A673 (cell line): ENCODE data around the gene RBAK. TPM values are rescaled to one million over a fixed set of nuclear protein-coding genes. Genes with fewer than 3 reads are reported as not detected.

Experiments used
- BruUV-seq: library from RNA; stranded (reverse); fragments of 400-500 nt; replicated peaks from 2 replicates; lab custom pipeline; 2021; lab: Mats Ljungman, UMichigan
- CTCF ChIA-PET: fragments of 300-600 bp; sonication (Branson Sonifier 250); formaldehyde crosslinking; loops from one replicate; lab custom pipeline; 2022; ENCODE audit warnings: antibody characterized with exemption; lab: Charles Lee
- POLR2A ChIA-PET: fragments of 300-600 bp; sonication (Branson Sonifier 250); formaldehyde crosslinking; loops from one replicate; lab custom pipeline; 2022; ENCODE audit warnings: antibody characterized with exemption; ENCODE audit not compliant: low non-redundant PET; lab: Charles Lee
- DNase-seq: peaks from one replicate; pipeline ENCODE4 v3.0.0-alpha.2; 2015; ENCODE audit warnings: low spot score
- H3K27ac ChIP-seq: fragments of 200-600 bp; sonication (generic); 2 replicates; pipeline ENCODE4 v1.5.1; 2016; ENCODE audit warnings: mixed run types, low read depth, mild to moderate bottlenecking, mixed read lengths, antibody characterized with exemption, low read length; ENCODE audit not compliant: poor library complexity, severe bottlenecking
- H3K27me3 ChIP-seq: fragments of 200-600 bp; sonication (generic); replicated peaks from 2 replicates; pipeline ENCODE4 v1.6.1; 2017; ENCODE audit warnings: mixed run types, low read depth, mild to moderate bottlenecking, mixed read lengths, antibody characterized with exemption, low read length; ENCODE audit not compliant: insufficient read depth, poor library complexity
- H3K36me3 ChIP-seq: fragments of 200-600 bp; sonication (generic); 2 replicates; pipeline ENCODE4 v1.6.1; 2016; ENCODE audit warnings: mixed run types, mild to moderate bottlenecking, mixed read lengths, antibody characterized with exemption, low read length; ENCODE audit not compliant: insufficient read depth, poor library complexity, severe bottlenecking
- H3K4me1 ChIP-seq: fragments of 200-600 bp; sonication (generic); 2 replicates; pipeline ENCODE4 v1.6.1; 2017; ENCODE audit warnings: mixed run types, mild to moderate bottlenecking, mixed read lengths, antibody characterized with exemption, low read length; ENCODE audit not compliant: insufficient read depth, poor library complexity, severe bottlenecking
- H3K4me3 ChIP-seq: fragments of 200-600 bp; sonication (generic); 2 replicates; pipeline ENCODE4 v1.5.1; 2016; ENCODE audit warnings: low read depth, mixed run types, mild to moderate bottlenecking, mixed read lengths, low read length; ENCODE audit not compliant: poor library complexity, severe bottlenecking
- H3K9me3 ChIP-seq: fragments of 200-600 bp; sonication (generic); 2 replicates; pipeline ENCODE4 v1.6.1; 2016; ENCODE audit warnings: mixed run types, low read depth, mild to moderate bottlenecking, mixed read lengths, antibody characterized with exemption, low read length; ENCODE audit not compliant: poor library complexity, severe bottlenecking
- EZH2 ChIP-seq: fragments of 200-600 bp; sonication (generic); IDR thresholded peaks from 2 replicates; pipeline ENCODE4 v1.6.1; 2017; ENCODE audit warnings: borderline replicate concordance, low read depth, mild to moderate bottlenecking, mixed read lengths, antibody characterized with exemption, low read length; ENCODE audit not compliant: poor library complexity, severe bottlenecking
- intact Hi-C: fragments of 100-400 bp; cut with micrococcal nuclease; formaldehyde crosslinking; loops from one replicate; pipeline ENCODE4 v1.10.0; 2022; ENCODE audit not compliant: unreplicated experiment
- total RNA-seq: library from RNA; stranded (reverse); gene quantifications from 2 replicates; pipeline ENCODE4 v1.2.3, GENCODE V29; 2021
- TF ChIP-seq, protein P1 (sequence below): fragments of 300-800, 200-600 bp; sonication (generic); conservative IDR thresholded peaks from 2 replicates; pipeline ENCODE4 v1.5.1; 2017; ENCODE audit warnings: low read depth, mild to moderate bottlenecking, antibody characterized with exemption, low read length, moderate library complexity, mixed read lengths

RBAK gene
- total RNA-seq, 1 experiment from 2014 or later, result 17.3 TPM

DNA sequence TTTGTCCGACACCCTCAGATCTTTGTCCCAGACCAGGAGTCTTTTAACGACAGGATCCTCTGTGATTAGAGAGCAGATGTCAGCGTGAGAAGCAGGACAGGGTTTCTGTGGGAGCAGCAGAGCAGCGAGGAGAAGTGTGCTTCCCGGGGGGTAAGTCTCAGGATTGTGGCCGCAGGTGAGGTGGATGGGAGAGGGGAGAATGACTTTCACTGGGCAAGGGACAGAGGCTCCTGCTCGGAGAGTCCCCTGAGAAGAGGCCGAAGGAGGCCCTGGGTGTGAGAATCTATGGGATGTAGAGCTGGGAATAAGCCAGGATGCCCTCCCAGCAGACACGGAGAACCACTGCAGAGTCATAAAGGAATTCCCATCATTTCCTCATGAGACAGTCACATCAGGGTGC, 10.4 kb upstream of the RBAK start:
- Histone ChIP-seq H3K27me3 (no peaks in the 10 kb centered on the region), H3K9me3 (no peaks in the 10 kb centered on the region), H3K36me3 (no peaks in the 10 kb centered on the region), H3K4me3 (no peak overlapping the region), H3K4me1 (no peaks in the 10 kb centered on the region), H3K27ac (no peak overlapping the region)
- no TSS peak for BruUV-seq
- TF ChIP-seq, protein P1, sequence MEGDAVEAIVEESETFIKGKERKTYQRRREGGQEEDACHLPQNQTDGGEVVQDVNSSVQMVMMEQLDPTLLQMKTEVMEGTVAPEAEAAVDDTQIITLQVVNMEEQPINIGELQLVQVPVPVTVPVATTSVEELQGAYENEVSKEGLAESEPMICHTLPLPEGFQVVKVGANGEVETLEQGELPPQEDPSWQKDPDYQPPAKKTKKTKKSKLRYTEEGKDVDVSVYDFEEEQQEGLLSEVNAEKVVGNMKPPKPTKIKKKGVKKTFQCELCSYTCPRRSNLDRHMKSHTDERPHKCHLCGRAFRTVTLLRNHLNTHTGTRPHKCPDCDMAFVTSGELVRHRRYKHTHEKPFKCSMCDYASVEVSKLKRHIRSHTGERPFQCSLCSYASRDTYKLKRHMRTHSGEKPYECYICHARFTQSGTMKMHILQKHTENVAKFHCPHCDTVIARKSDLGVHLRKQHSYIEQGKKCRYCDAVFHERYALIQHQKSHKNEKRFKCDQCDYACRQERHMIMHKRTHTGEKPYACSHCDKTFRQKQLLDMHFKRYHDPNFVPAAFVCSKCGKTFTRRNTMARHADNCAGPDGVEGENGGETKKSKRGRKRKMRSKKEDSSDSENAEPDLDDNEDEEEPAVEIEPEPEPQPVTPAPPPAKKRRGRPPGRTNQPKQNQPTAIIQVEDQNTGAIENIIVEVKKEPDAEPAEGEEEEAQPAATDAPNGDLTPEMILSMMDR, result no peak
- no peak for TF ChIP-seq EZH2
- ChIA-PET POLR2A (no interaction called here), CTCF (no interaction called here)
- intact Hi-C loops, result no loop called here
- DNase-seq, result no peak

DNA sequence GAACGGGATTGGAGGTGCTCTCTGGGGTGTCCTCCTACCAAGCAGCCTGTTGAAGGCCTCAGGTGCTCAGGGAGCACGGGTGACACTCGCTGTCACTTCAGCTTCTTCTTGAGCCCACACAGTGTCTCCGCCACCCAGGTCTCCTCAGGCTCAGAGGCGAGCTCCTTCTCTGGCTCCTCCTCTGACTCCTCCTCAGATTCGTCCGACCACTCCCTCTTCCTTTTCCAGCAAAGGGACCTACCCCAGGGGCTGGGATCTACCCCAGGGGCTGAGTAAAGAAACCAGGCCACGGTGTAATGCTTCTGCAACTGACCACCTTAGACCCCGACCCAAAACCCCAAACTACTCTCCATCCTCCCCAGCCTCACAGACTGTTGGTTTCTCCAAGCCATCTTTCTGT, 9.2 kb upstream of the RBAK start:
- H3K27me3 ChIP-seq, result no peaks in the 10 kb centered on the region
- no peak for DNase-seq
- ChIA-PET POLR2A (no interaction called here), CTCF (no interaction called here)
- no TSS peak for BruUV-seq
- no peaks in the 10 kb centered on the region for H3K36me3 ChIP-seq
- H3K4me3 ChIP-seq, result no peak overlapping the region
- no peaks in the 10 kb centered on the region for H3K9me3 ChIP-seq
- H3K4me1 ChIP-seq, result no peaks in the 10 kb centered on the region
- intact Hi-C loops, result no loop called here
- TF ChIP-seq EZH2, result no peak
- TF ChIP-seq, protein P1, result no peak
- no peak overlapping the region for H3K27ac ChIP-seq

DNA sequence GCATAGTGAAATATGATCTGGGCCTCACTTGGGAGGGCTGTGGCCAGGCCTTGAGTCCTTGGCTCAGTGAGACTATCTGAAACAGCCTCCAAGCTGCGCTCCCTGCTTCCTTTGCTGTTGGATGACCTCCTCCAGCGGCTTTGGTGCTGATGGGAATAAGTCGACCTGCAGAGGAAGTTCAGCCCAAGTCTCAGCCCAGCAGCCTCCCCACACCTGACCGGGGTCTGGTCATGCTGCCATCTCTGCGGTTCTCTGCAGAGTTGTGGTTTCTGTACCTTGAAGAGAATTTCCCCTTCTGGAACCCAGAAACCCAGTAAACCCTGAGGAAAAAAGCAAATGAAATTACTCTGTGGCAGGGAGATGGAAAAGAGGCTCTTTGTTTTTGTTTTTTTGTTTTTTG, 4.6 kb upstream of the RBAK start:
- DNase-seq, result no peak
- POLR2A ChIA-PET, result no interaction called here
- Histone ChIP-seq H3K4me3 (no peak overlapping the region), H3K4me1 (no peaks in the 10 kb centered on the region), H3K27me3 (no peaks in the 10 kb centered on the region), H3K27ac (no peak overlapping the region), H3K9me3 (no peaks in the 10 kb centered on the region), H3K36me3 (no peaks in the 10 kb centered on the region)
- intact Hi-C loops, result no loop called here
- no TSS peak for BruUV-seq
- CTCF ChIA-PET, result no interaction called here
- TF ChIP-seq, protein P1, result no peak
- TF ChIP-seq EZH2, result no peak
